ENCODE measurements around the gene MFAP1.

MFAP1 gene

GRCh38 chr15:43776718-43777266 is 47.7 kb downstream of the MFAP1 start, which contains the start of gene ELL3:
Gene ELL3, minus strand, starts transcription at chr15:43776966. Its CDS starts 65 bp downstream, at chr15:43776901.
- no peaks in the 10 kb centered on the region for H3K9me3 Mint-ChIP-seq
- DNase-seq: peak; percentile 84
- CTCF ChIA-PET: interaction anchor here (0.8 to 2.2 kb wide), 9 partner anchors 9 to 336 kb away, joined by 3 to 14 read pairs (median 5); partner anchors contain the start of gene MFAP1
- H3K36me3 Mint-ChIP-seq: peaks cover 18% of the 10 kb centered on the region
- H3K4me1 Mint-ChIP-seq: peaks cover 26% of the 10 kb centered on the region
- peaks cover 9% of the 10 kb centered on the region for H3K27me3 Mint-ChIP-seq
- peak within 1 kb of the TSS; percentile 91 for H3K4me3 Mint-ChIP-seq
- H3K27ac Mint-ChIP-seq: peak within 1 kb of the TSS; percentile 92

- peaks cover 26% of the 10 kb centered on the region for H3K4me1 Mint-ChIP-seq
- peak overlapping the region; percentile 92 for H3K27ac Mint-ChIP-seq
- H3K36me3 Mint-ChIP-seq: peaks cover 22% of the 10 kb centered on the region
- CTCF ChIA-PET: interaction anchor here (0.6 to 2.2 kb wide), 11 partner anchors 10 to 335 kb away, joined by 3 to 14 read pairs (median 5); partner anchors contain the start of gene MFAP1
- H3K9me3 Mint-ChIP-seq: no peaks in the 10 kb centered on the region
- DNase-seq: peak; percentile 33
- peaks cover 9% of the 10 kb centered on the region for H3K27me3 Mint-ChIP-seq
- H3K4me3 Mint-ChIP-seq: peak overlapping the region; percentile 91
Measured at GRCh38 chr15:43776101-43776717, 48.3 kb downstream of the MFAP1 start.

- H3K4me1 Mint-ChIP-seq: peaks cover 26% of the 10 kb centered on the region
- peak overlapping the region; percentile 45 for H3K27ac Mint-ChIP-seq
- H3K36me3 Mint-ChIP-seq: peaks cover 28% of the 10 kb centered on the region
- CTCF ChIA-PET: interaction anchor here (0.6 to 1.3 kb wide), 3 partner anchors 26 to 264 kb away, joined by 3 read pairs; no protein-coding TSS in a partner anchor
- peaks cover 9% of the 10 kb centered on the region for H3K27me3 Mint-ChIP-seq
- H3K4me3 Mint-ChIP-seq: peak overlapping the region; percentile 91
- no peak for DNase-seq
- no peaks in the 10 kb centered on the region for H3K9me3 Mint-ChIP-seq
Measured at GRCh38 chr15:43775411-43775965, 49.0 kb downstream of the MFAP1 start.

- Mint-ChIP-seq H3K36me3 (peaks cover 36% of the 10 kb centered on the region), H3K27me3 (peaks cover 9% of the 10 kb centered on the region)
- CTCF ChIA-PET: no interaction called here
Measured at GRCh38 chr15:43774062-43774461, 50.4 kb downstream of the MFAP1 start.

GRCh38 chr15:43772624-43773023 is 51.9 kb downstream of the MFAP1 start:
- no peaks in the 10 kb centered on the region for H3K9me3 Mint-ChIP-seq
- H3K27ac Mint-ChIP-seq: no peak overlapping the region
- DNase-seq: no peak
- CTCF ChIA-PET: interaction anchor here (0.5 kb wide), 1 partner anchor 395 kb away, joined by 3 read pairs; no protein-coding TSS in a partner anchor
- peaks cover 5% of the 10 kb centered on the region for H3K27me3 Mint-ChIP-seq
- H3K4me1 Mint-ChIP-seq: peaks cover 13% of the 10 kb centered on the region
- H3K36me3 Mint-ChIP-seq: peaks cover 45% of the 10 kb centered on the region
- H3K4me3 Mint-ChIP-seq: no peak overlapping the region

More at GRCh38 chr15:43774062-43774461, 50.4 kb downstream of the MFAP1 start:
- H3K9me3 Mint-ChIP-seq: no peaks in the 10 kb centered on the region
- no peak overlapping the region for H3K4me3 Mint-ChIP-seq
- H3K4me1 Mint-ChIP-seq: peaks cover 22% of the 10 kb centered on the region
- H3K27ac Mint-ChIP-seq: peak overlapping the region; percentile 28
- no peak for DNase-seq

GRCh38 chr15:43771816-43772215 is 52.7 kb downstream of the MFAP1 start:
- H3K4me1 Mint-ChIP-seq: peaks cover 6% of the 10 kb centered on the region
- CTCF ChIA-PET: interaction anchor here (1.0 kb wide), 1 partner anchor 17 kb away, joined by 3 read pairs; no protein-coding TSS in a partner anchor
- no peak overlapping the region for H3K27ac Mint-ChIP-seq
- no peak for DNase-seq
- H3K4me3 Mint-ChIP-seq: no peak overlapping the region
- H3K36me3 Mint-ChIP-seq: peaks cover 47% of the 10 kb centered on the region
- H3K27me3 Mint-ChIP-seq: no peaks in the 10 kb centered on the region
- H3K9me3 Mint-ChIP-seq: no peaks in the 10 kb centered on the region

GRCh38 chr15:43769584-43770228 is 54.8 kb downstream of the MFAP1 start:
- Mint-ChIP-seq H3K4me1 (no peaks in the 10 kb centered on the region), H3K9me3 (no peaks in the 10 kb centered on the region), H3K4me3 (no peak overlapping the region), H3K27ac (peak overlapping the region; percentile 62), H3K27me3 (no peaks in the 10 kb centered on the region), H3K36me3 (peaks cover 63% of the 10 kb centered on the region)
- peak; percentile 76 for DNase-seq
- CTCF ChIA-PET: interaction anchor here (0.9 to 1.6 kb wide), 6 partner anchors 10 to 328 kb away, joined by 3 to 6 read pairs (median 4); no protein-coding TSS in a partner anchor

- CTCF ChIA-PET: no interaction called here
- Mint-ChIP-seq H3K27ac (no peak overlapping the region), H3K27me3 (no peaks in the 10 kb centered on the region), H3K4me1 (peaks cover 2% of the 10 kb centered on the region), H3K4me3 (no peak overlapping the region), H3K9me3 (no peaks in the 10 kb centered on the region), H3K36me3 (peaks cover 62% of the 10 kb centered on the region)
- DNase-seq: no peak
Measured at GRCh38 chr15:43763819-43764446, 60.6 kb downstream of the MFAP1 start.

GRCh38 chr15:43762824-43763223 is 61.7 kb downstream of the MFAP1 start:
- peaks cover 56% of the 10 kb centered on the region for H3K36me3 Mint-ChIP-seq
- H3K27ac Mint-ChIP-seq: no peak overlapping the region

More at GRCh38 chr15:43762824-43763223, 61.7 kb downstream of the MFAP1 start:
- peaks cover 2% of the 10 kb centered on the region for H3K4me1 Mint-ChIP-seq
- CTCF ChIA-PET: no interaction called here
- H3K27me3 Mint-ChIP-seq: no peaks in the 10 kb centered on the region
- no peak for DNase-seq
- H3K9me3 Mint-ChIP-seq: no peaks in the 10 kb centered on the region
- H3K4me3 Mint-ChIP-seq: no peak overlapping the region

All from activated naive CD4-positive, alpha-beta T cell treated with anti-CD3 and anti-CD28 coated beads, Interleukin-2, amount 10 ng/mL, durations not matched to agents 7 days and 5 days (primary cell).